Panc1 (cell line): Measurements from ENCODE around the gene KIF25. TPM values are rescaled to one million over a fixed set of nuclear protein-coding genes. Genes with fewer than 3 reads are reported as not detected.

Source experiments
- ATAC-seq: fragments of 200-7000 bp; cut with Tn5 transposase; 2 replicates; pipeline ENCODE4 v1.9.1; 2020; ENCODE audit warnings: mild to moderate bottlenecking, moderate library complexity
- BruUV-seq: library from RNA; stranded (reverse); fragments of 400-500 nt; replicated peaks from 2 replicates; lab custom pipeline; 2021; lab: Mats Ljungman, UMichigan
- CTCF ChIA-PET: fragments of 300-600 bp; sonication (Branson Sonifier 250); formaldehyde crosslinking; loops from one replicate; lab custom pipeline; 2022; ENCODE audit warnings: antibody characterized with exemption; lab: Charles Lee
- POLR2A ChIA-PET: fragments of 300-600 bp; sonication (Branson Sonifier 250); formaldehyde crosslinking; loops from one replicate; lab custom pipeline; 2022; ENCODE audit warnings: antibody characterized with exemption; lab: Charles Lee
- DNase-seq: peaks from one replicate; pipeline ENCODE4 v3.0.0-alpha.2; 2010; ENCODE audit warnings: low read depth, low spot score
- H3K27ac ChIP-seq: 2 replicates; pipeline ENCODE4 v1.5.1; 2011; ENCODE audit warnings: mild to moderate bottlenecking, low read length, inconsistent platforms
- H3K27me3 ChIP-seq: fragments of 200-500 bp; sonication (Bioruptor generic); 2 replicates; pipeline ENCODE4 v1.6.0; 2014; ENCODE audit warnings: low read length, inconsistent platforms; ENCODE audit not compliant: control insufficient read depth, insufficient read depth
- H3K36me3 ChIP-seq: fragments of 200-500 bp; sonication (Bioruptor generic); 2 replicates; pipeline ENCODE4 v1.5.1; 2014; ENCODE audit warnings: inconsistent platforms, mild to moderate bottlenecking, low read length, moderate library complexity; ENCODE audit not compliant: control insufficient read depth, insufficient read depth
- H3K4me1 ChIP-seq: 2 replicates; pipeline ENCODE4 v1.5.1; 2011; ENCODE audit warnings: inconsistent platforms, mild to moderate bottlenecking, low read length, moderate library complexity; ENCODE audit not compliant: control insufficient read depth, insufficient read depth
- H3K4me3 ChIP-seq, 2 experiments: 2 replicates each; pipeline ENCODE4 v1.5.1; 2011 to 2012; ENCODE audit warnings: low read depth in 2 of 2, low read length in 2 of 2, mild to moderate bottlenecking in 2 of 2, inconsistent platforms in 1 of 2, moderate library complexity in 1 of 2
- H3K9me3 ChIP-seq: fragments of 200-500 bp; sonication (Bioruptor generic); 2 replicates; pipeline ENCODE4 v1.5.1; 2014; ENCODE audit warnings: low read depth, mild to moderate bottlenecking, inconsistent platforms, low read length, moderate library complexity; ENCODE audit not compliant: control insufficient read depth, insufficient read depth
- CTCF ChIP-seq: fragments of 450-650 bp; IDR thresholded peaks from 2 replicates; pipeline ENCODE4 v1.5.1; 2017; ENCODE audit warnings: mild to moderate bottlenecking
- POLR2AphosphoS5 ChIP-seq: IDR thresholded peaks from 2 replicates; pipeline ENCODE4 v1.6.1; 2012; ENCODE audit warnings: mild to moderate bottlenecking, low read depth, low read length, moderate library complexity
- REST ChIP-seq, 2 experiments: IDR thresholded peaks; 2 replicates each; pipeline ENCODE4 v1.6.1; 2011 to 2012; ENCODE audit warnings: low read depth in 2 of 2, control low read depth in 1 of 2, low read length in 1 of 2, mild to moderate bottlenecking in 1 of 2, moderate library complexity in 1 of 2; ENCODE audit not compliant: insufficient read depth in 1 of 2
- SIN3A ChIP-seq: IDR thresholded peaks from 2 replicates; pipeline ENCODE4 v1.6.1; 2012; ENCODE audit warnings: low read depth, mild to moderate bottlenecking, low read length, moderate library complexity, borderline replicate concordance; ENCODE audit not compliant: insufficient read depth
- TCF7L2 ChIP-seq: IDR thresholded peaks from 2 replicates; pipeline ENCODE4 v1.6.1; 2011; ENCODE audit warnings: mild to moderate bottlenecking, low read depth, low read length, inconsistent platforms
- in situ Hi-C: cut with HindIII; loops from 2 replicates; pipeline ENCODE4 v1.10.0; 2016; ENCODE audit warnings: low sequenced_read_pairs, low pct_unique_long_range_greater_than_20kb
- intact Hi-C: fragments of 100-400 bp; cut with micrococcal nuclease; formaldehyde crosslinking; loops from one replicate; pipeline ENCODE4 v1.10.0; 2022; ENCODE audit not compliant: unreplicated experiment
- total RNA-seq: library from RNA; stranded (reverse); gene quantifications from one replicate; pipeline ENCODE4 v1.2.1, GENCODE V29; 2021; ENCODE audit not compliant: unreplicated experiment

Gene KIF25
- total RNA-seq, 1 experiment from 2014 or later, result 0.44 TPM

- Histone ChIP-seq H3K27ac (peak overlapping the region; percentile 87), H3K4me3 (peak overlapping the region; percentile 54 to 85), H3K4me1 (peaks cover 28% of the 10 kb centered on the region), H3K36me3 (no peaks in the 10 kb centered on the region), H3K27me3 (no peaks in the 10 kb centered on the region), H3K9me3 (no peaks in the 10 kb centered on the region)
- no TSS peak for BruUV-seq
- DNase-seq, result no peak
- intact Hi-C loops (no loop called here), in situ Hi-C loops (no loop called here)
- ATAC-seq, result peak; percentile 74
- TF ChIP-seq REST (IDR thresholded peaks at IDR 0.05; ENCODE audit: insufficient read depth in 1 of 2, low read depth in 2 of 2, low read length in 1 of 2) (no peak), CTCF (no peak), SIN3A (no peak), POLR2AphosphoS5 (no peak; the same call in 1 of the 2 replicates), TCF7L2 (no peak)
- ChIA-PET POLR2A (interaction anchor here (0.6 to 1.4 kb wide), 3 partner anchors 28 to 372 kb away, joined by 4 to 12 read pairs (median 10); no protein-coding TSS in a partner anchor), CTCF (interaction anchor here (0.6 kb wide), 1 partner anchor 10 kb away, joined by 3 read pairs; no protein-coding TSS in a partner anchor)
Observed at GRCh38 chr6:168035661-168036545, 38.4 kb downstream of the KIF25 start.

- ChIA-PET CTCF (no interaction called here), POLR2A (no interaction called here)
- H3K27me3 ChIP-seq, result no peaks in the 10 kb centered on the region
- BruUV-seq, result no TSS peak
- no peaks in the 10 kb centered on the region for H3K36me3 ChIP-seq
- DNase-seq, result no peak
- TF ChIP-seq TCF7L2 (no peak), POLR2AphosphoS5 (no peak), REST (IDR thresholded peaks at IDR 0.05; ENCODE audit: insufficient read depth in 1 of 2, low read depth in 2 of 2, low read length in 1 of 2) (no peak), CTCF (no peak), SIN3A (no peak)
- intact Hi-C loops (no loop called here), in situ Hi-C loops (no loop called here)
- H3K4me1 ChIP-seq, result peaks cover 22% of the 10 kb centered on the region
- no peaks in the 10 kb centered on the region for H3K9me3 ChIP-seq
- no peak for ATAC-seq
- no peak overlapping the region for H3K27ac ChIP-seq
- no peak overlapping the region for H3K4me3 ChIP-seq
Observed at GRCh38 chr6:168037242-168037641, 39.8 kb downstream of the KIF25 start.
